HG03060 (cell line): ENCODE data around the gene ZBTB11.
"Not testable (repeated sequence)": the region's sequence is repeated elsewhere in the genome, so short reads cannot be mapped to it uniquely, and the experiment has no call there.

Source experiments
- ATAC-seq: cut with Tn5 transposase; IDR thresholded peaks from one replicate; pipeline ENCODE4 v1.9.1; 2021; ENCODE audit warnings: low read depth, moderate number of reproducible peaks; ENCODE audit not compliant: unreplicated experiment

Gene ZBTB11

GRCh38 chr3:101624857-101625256 is 52.1 kb downstream of the ZBTB11 start:
- ATAC-seq = no peak

- no peak for ATAC-seq
Observed at GRCh38 chr3:101623656-101624055, 53.3 kb downstream of the ZBTB11 start.

DNA sequence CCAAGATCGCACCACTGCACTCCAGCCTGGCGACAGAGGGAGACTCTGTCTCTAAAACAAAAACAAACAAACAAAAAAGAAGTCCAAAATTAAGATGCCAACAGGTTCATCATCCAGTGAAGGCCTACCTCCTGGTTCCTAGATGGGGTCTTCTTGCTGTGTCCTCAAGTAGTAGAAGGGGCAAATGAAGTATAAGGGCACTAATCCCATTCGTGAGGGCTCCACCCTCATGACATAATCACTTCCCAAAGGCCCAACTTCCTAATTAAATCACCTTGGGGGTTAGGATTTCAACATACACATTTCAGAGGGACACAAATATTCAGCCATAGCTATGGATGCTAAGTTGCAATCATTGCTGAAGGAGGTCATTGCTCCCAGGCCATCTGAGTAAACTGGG is 57.2 kb downstream of the ZBTB11 start:
- ATAC-seq = no peak

GRCh38 chr3:101618726-101619125 is 58.2 kb downstream of the ZBTB11 start:
- no peak for ATAC-seq

- ATAC-seq = no peak
Observed at GRCh38 chr3:101617478-101617877, 59.5 kb downstream of the ZBTB11 start.

DNA sequence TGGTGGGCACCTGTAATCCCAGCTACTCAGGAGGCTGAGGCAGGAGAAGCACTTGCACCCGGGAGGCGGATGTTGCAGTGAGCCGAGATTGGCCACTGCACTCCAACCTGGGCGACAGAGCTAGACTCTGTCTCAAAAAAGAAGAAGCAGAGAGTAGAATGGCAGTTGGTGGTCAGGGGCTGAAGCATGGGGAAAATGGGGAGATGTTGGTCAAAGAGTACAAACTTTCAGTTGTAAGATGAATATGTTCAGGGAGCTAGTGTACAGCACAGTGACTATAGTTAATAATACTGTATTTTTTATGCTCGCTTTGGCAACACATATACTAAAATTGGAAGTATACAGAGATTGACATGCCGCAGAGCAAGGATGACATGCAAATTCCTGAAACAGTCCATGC is 61.4 kb downstream of the ZBTB11 start:
- no peak for ATAC-seq

DNA sequence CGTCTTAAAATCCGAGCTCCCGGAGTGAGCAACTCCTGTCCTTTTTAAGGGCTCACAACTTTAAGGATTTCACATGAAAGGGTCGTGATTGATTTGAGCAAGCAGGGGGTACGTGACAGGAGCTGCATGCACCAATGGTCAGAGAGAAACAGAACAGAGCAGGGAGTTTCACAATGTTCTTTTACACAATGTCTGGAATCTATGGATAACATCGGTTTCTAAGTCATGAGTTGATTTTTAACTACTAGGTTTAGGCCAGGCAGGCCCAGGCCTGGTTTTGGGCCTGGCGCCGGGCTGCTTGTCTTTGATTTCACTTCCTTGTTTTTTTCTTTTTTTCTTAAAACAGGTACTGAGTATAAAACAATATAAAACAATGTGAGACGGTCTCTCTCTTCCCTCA is 63.9 kb downstream of the ZBTB11 start:
- not testable (repeated sequence) for ATAC-seq

DNA sequence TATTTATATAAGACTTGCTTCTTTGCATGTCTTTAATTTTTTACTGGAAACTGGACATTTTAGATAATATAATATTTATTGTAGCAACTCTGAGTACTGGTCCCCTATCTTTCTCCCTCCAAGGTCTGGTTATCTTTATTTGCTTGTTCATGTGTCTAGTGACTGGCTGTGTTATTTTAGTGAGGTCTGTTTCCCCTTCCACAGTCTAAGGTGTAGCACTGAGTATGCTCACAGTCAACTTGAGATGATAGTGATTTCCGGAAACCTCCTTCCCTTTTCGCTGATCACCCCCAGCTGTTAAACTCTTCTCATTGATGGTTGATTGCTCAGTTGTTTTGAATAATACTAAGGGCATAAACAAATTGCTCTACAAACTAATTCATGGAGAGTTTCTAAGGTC is 65.9 kb downstream of the ZBTB11 start:
- ATAC-seq = no peak

- not testable (repeated sequence) for ATAC-seq
Observed at GRCh38 chr3:101605398-101605797, 71.5 kb downstream of the ZBTB11 start.

GRCh38 chr3:101603184-101603583 is 73.7 kb downstream of the ZBTB11 start:
- ATAC-seq = no peak

DNA sequence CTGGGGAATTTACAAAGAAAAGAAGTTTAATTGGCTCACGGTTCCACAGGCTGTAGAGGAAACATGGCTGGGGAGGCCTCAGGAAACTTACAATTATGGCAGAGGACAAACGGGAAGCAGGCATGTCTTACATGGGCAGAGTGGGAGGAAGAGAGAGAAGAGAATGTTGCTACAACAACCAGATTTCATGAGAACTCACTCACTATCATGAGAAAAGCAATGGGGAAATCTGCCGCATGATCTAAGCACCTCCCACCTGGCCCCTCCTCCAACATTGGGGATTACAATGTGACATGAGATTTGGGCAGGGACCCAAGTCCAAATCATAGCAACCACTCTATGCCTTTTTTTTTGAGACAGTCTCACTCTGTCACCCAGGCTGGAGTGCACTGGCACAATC is 74.2 kb downstream of the ZBTB11 start:
- no peak for ATAC-seq
